ENCODE data around the gene ECE2.
A peak's percentile ranks its signal among the peaks of the same experiment; 100 is the strongest.

Gene ECE2

DNA sequence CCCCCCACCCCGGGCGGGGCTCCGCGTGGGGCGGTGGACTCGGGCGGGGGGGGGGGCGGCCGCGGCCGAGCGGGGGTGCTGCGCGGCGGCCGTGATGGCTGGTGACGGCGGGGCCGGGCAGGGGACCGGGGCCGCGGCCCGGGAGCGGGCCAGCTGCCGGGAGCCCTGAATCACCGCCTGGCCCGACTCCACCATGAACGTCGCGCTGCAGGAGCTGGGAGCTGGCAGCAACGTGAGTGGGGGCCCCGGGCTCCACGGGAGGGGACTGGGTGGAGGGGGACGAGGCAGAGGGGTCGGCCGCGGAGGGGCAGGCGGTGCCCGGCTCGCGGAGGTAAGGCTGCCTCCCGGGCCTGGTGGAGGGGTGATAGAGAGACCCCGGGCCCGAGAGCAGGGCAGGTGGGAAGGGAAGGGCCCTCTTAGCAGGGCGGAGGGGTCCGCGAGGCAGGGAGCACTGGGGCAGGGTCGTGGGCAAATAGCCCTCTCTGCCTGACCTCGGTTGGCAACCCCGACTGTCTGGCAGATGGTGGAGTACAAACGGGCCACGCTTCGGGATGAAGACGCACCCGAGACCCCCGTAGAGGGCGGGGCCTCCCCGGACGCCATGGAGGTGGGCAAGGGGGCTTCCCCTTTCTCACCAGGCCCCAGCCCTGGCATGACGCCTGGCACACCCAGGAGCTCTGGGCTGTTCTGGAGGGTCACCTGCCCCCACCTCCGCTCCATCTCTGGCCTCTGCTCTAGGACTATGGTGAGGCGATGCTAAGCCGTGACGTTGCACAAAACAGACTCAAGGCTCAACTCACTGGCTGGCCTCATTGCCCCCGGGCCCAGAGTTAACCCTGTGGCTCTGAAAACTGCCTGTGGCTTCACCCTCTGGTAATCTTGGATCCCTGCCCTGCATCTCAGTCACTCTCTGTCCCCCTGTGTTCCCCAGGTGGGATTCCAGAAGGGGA lies at the start of gene ECE2:
Gene ECE2, plus strand, starts transcription at position 62 of the 950 bp plus-strand sequence. Its CDS starts 132 bp downstream, at position 194.
- Histone ChIP-seq H3K4me1 (ENCODE audit: control insufficient read depth, insufficient read depth, low read length) (no peaks in the 10 kb centered on the region), H3K4me3 (ENCODE audit: low read length) (no peak within 1 kb of the TSS), H3K9me3 (ENCODE audit: control insufficient read depth, low read length) (peaks cover 3% of the 10 kb centered on the region), H3K36me3 (ENCODE audit: control insufficient read depth, insufficient read depth, low read length, severe bottlenecking) (no peaks in the 10 kb centered on the region), H3K27me3 (replicated peaks; ENCODE audit: control insufficient read depth, insufficient read depth, low read length) (peaks cover 49% of the 10 kb centered on the region), H3K9ac (ENCODE audit: low read length) (no peak within 1 kb of the TSS)
- DNase-seq (ENCODE audit: low read depth), result peak; percentile 59

DNA sequence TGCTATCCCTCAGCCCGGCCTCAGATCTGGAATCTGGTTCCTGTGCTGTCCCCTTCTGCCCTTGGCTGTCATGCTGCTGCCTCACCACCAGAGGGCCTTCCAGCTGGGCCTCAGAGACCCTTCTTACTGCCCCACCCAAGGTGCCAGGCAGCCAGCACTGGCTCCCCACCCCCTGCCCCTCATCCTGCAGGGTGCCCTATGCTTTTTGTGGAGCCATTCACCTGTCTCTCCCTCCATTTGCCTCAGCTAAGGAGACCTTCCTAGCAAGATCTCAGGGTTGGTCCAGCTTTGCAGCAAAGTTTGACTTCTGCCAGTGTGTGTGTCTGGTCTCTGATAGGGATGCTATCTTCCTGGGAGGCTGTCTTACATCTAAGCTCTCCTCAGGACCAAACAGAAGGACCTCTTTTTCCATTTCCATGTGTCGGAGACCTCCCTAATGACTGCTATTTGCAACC lies 48.3 kb upstream of the ECE2 start:
- H3K4me3 ChIP-seq (ENCODE audit: low read length), result no peak overlapping the region
- H3K36me3 ChIP-seq (ENCODE audit: control insufficient read depth, insufficient read depth, low read length, severe bottlenecking), result no peaks in the 10 kb centered on the region
- H3K9ac ChIP-seq (ENCODE audit: low read length), result no peak overlapping the region
- DNase-seq (ENCODE audit: low read depth), result peak; percentile 55
- H3K27me3 ChIP-seq (replicated peaks; ENCODE audit: control insufficient read depth, insufficient read depth, low read length), result peaks cover 40% of the 10 kb centered on the region
- H3K4me1 ChIP-seq (ENCODE audit: control insufficient read depth, insufficient read depth, low read length), result peaks cover 4% of the 10 kb centered on the region
- H3K9me3 ChIP-seq (ENCODE audit: control insufficient read depth, low read length), result no peaks in the 10 kb centered on the region

DNA sequence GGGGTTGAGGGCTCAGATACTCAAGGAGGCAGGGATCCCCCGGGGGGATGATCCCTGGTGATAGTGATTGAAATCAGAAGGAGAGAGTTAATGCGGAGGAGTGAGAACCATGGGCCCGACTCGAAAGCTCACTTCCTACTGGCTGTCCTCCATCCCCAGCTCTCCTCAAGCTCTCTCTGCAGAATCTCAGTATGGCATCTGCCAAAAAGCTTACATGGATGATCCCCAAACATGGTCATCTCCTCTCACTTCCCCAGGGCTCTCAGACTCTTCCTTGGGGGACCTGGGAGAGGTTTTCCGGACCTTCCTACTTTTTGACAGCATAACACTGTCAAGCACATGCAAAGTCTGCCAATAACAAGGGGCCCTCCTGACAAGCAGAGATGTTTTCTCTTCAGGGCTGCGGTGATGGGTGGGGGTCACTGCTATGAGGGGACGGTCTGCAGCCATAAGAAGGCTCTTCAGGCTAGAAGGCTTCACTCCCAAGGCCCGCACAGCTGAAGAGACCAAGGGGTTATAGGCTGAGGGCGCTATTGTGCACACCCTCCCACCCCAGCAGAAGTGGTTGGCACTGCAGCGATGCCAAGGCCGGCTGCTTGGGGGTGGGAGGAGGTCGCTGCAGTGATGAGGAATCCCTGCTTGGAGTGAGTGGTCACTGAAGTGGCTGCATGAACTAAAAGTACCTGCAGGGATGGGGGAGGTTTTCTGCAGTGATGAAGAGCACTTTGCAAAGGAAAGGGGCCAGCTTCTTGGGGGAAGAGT lies 47.3 kb upstream of the ECE2 start:
- Histone ChIP-seq H3K27me3 (replicated peaks; ENCODE audit: control insufficient read depth, insufficient read depth, low read length) (peaks cover 45% of the 10 kb centered on the region), H3K4me3 (ENCODE audit: low read length) (no peak overlapping the region), H3K9me3 (ENCODE audit: control insufficient read depth, low read length) (no peaks in the 10 kb centered on the region), H3K9ac (ENCODE audit: low read length) (no peak overlapping the region), H3K4me1 (ENCODE audit: control insufficient read depth, insufficient read depth, low read length) (peaks cover 4% of the 10 kb centered on the region), H3K36me3 (ENCODE audit: control insufficient read depth, insufficient read depth, low read length, severe bottlenecking) (no peaks in the 10 kb centered on the region)
- DNase-seq (ENCODE audit: low read depth), result no peak

- peak; percentile 67 for DNase-seq (ENCODE audit: low read depth)
- Histone ChIP-seq H3K27me3 (replicated peaks; ENCODE audit: control insufficient read depth, insufficient read depth, low read length) (peaks cover 45% of the 10 kb centered on the region), H3K4me3 (ENCODE audit: low read length) (peak within 1 kb of the TSS; percentile 64)
Observed at GRCh38 chr3:184229394-184230080, 46.3 kb upstream of the ECE2 start, which contains the start of gene VWA5B2. Gene VWA5B2 (plus strand): TSS chr3:184229585. CDS start chr3:184230529, 944 bp downstream.

DNA sequence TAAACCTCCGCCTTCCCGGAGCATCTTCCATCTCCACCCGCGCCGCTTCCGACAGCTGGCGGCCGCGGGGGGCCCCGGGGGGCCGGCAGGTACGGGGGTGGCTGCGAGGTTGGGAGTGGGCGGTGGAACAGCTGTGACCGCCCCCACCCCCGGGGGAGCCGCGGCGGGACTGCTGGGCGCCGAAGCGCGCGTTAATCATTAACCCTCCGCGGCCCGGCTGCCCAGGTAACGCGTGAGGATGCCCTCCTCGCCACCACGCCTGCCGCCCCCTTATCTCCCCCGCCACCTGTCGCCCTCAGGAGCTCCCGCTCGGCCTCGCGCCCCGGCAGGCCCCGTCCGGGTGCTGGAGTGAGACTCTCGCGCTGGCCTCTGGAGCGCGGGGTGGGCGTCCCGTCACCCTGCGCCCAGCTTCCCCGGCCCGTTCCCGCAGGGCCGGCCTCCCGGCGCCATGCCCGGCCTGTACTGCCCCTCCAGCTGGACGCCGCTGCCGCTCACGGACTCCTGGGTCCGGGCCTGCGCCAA lies 45.7 kb upstream of the ECE2 start:
- no peaks in the 10 kb centered on the region for H3K9me3 ChIP-seq (ENCODE audit: control insufficient read depth, low read length)
- H3K4me1 ChIP-seq (ENCODE audit: control insufficient read depth, insufficient read depth, low read length), result peaks cover 4% of the 10 kb centered on the region
- peak; percentile 31 for DNase-seq (ENCODE audit: low read depth)
- H3K36me3 ChIP-seq (ENCODE audit: control insufficient read depth, insufficient read depth, low read length, severe bottlenecking), result no peaks in the 10 kb centered on the region
- H3K9ac ChIP-seq (ENCODE audit: low read length), result no peak overlapping the region
- H3K27me3 ChIP-seq (replicated peaks; ENCODE audit: control insufficient read depth, insufficient read depth, low read length), result peaks cover 44% of the 10 kb centered on the region
- no peak overlapping the region for H3K4me3 ChIP-seq (ENCODE audit: low read length)

More at GRCh38 chr3:184229394-184230080, 46.3 kb upstream of the ECE2 start, which contains the start of gene VWA5B2:
- Histone ChIP-seq H3K4me1 (ENCODE audit: control insufficient read depth, insufficient read depth, low read length) (peaks cover 4% of the 10 kb centered on the region), H3K36me3 (ENCODE audit: control insufficient read depth, insufficient read depth, low read length, severe bottlenecking) (no peaks in the 10 kb centered on the region), H3K9me3 (ENCODE audit: control insufficient read depth, low read length) (no peaks in the 10 kb centered on the region), H3K9ac (ENCODE audit: low read length) (no peak within 1 kb of the TSS)

DNA sequence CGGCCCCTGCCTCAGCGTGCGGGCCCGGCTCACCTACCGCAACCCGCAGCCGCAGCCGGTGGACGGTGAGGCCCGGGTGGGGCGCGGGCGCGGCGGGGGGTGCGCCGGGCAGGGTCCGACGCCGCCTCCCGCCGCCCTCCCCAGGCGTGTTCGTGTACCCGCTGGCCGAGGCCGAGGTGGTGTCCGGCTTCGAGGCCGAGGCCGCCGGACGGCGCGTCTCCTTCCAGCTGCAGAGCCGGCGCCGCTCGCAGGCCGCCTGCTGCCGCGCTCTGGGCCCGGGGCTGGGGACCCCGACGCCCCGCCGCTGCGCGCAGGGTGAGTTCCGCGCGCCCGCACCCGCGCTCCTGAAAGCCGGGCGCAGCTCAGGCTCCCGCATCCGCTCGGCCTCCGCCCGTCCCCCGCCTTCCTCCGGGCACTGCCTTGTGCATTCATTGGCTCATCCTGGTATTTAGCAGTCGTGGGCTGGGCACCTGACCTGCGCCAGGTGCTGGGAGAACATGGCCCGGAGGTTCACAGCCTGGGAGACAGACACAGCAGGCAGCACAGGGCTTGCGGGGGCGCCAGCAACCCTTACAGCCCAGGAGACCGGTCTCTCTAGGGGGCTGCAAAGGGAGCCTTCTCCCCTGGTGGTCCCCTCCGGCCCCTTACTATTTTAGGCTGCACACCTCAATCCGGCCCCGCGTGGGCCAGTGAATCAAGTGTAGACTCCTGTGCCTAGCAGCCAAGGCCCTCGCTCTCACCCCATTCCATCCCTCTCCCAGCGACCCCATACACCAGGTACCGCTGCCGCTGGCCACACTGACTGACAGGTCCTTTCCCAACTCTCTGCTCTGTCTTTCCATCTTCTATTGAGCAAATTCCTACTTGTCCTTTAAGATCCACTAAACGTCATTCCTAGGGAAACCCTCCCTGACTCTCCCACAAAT lies 45.0 kb upstream of the ECE2 start:
- H3K4me3 ChIP-seq (ENCODE audit: low read length), result no peak overlapping the region
- H3K4me1 ChIP-seq (ENCODE audit: control insufficient read depth, insufficient read depth, low read length), result peaks cover 4% of the 10 kb centered on the region
- DNase-seq (ENCODE audit: low read depth), result peak; percentile 14
- peaks cover 43% of the 10 kb centered on the region for H3K27me3 ChIP-seq (replicated peaks; ENCODE audit: control insufficient read depth, insufficient read depth, low read length)
- H3K36me3 ChIP-seq (ENCODE audit: control insufficient read depth, insufficient read depth, low read length, severe bottlenecking), result no peaks in the 10 kb centered on the region
- no peak overlapping the region for H3K9ac ChIP-seq (ENCODE audit: low read length)
- no peaks in the 10 kb centered on the region for H3K9me3 ChIP-seq (ENCODE audit: control insufficient read depth, low read length)

DNA sequence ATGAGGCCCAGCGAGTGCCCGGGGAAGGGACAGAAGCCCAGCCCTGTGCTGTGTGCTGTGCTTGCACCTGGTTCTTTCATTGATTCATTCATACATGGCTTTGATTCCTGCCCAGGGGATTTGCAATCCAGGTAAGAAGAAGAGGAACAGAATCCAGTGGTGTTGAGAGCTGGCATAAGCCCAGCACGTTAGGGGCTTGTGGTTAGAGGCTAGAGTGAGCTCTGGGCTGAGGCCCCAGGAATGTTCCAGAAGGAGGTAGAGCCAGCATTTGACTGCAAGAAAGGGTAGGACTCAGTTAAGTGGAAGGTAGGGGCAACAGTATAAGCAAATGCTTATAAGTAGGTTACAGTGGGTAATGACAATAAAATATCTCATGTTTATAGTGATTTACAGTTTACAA lies 44.2 kb upstream of the ECE2 start:
- H3K9me3 ChIP-seq (ENCODE audit: control insufficient read depth, low read length), result no peaks in the 10 kb centered on the region
- peaks cover 4% of the 10 kb centered on the region for H3K4me1 ChIP-seq (ENCODE audit: control insufficient read depth, insufficient read depth, low read length)
- no peak overlapping the region for H3K9ac ChIP-seq (ENCODE audit: low read length)
- DNase-seq (ENCODE audit: low read depth), result no peak
- no peaks in the 10 kb centered on the region for H3K36me3 ChIP-seq (ENCODE audit: control insufficient read depth, insufficient read depth, low read length, severe bottlenecking)
- peaks cover 50% of the 10 kb centered on the region for H3K27me3 ChIP-seq (replicated peaks; ENCODE audit: control insufficient read depth, insufficient read depth, low read length)
- no peak overlapping the region for H3K4me3 ChIP-seq (ENCODE audit: low read length)

DNA sequence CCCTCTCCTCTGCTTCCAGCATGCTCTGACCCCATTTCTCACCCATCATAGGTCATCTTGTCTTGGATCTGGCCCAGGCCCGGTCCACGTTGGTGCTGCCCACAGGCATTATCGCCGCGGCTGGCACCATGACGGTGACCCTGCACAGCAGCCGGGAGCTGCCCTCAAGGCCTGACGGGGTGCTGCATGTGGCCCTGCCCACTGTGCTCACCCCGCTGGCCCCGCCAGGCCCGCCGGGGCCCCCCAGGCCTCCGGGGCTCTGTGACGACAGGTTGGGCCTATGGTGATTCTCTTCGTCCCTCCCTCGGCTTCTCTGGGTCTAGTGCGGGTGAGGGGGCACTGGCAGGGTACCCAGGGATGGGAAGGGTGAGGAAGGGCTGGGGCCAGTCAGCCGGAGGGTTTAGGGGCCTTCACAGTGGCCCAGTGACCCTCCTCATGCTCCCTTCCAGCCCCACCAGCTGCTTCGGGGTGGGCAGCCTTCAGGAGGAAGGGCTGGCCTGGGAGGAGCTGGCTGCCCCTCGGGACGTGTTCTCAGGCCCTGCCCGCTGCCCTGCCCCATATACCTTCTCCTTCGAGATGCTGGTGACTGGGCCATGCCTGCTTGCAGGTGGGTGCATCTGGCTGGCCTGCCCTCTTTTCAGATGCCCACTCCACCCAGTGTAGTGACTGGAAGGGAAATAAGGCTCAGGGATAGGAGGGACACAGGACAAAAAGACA lies 42.5 kb upstream of the ECE2 start:
- DNase-seq (ENCODE audit: low read depth), result no peak
- Histone ChIP-seq H3K4me1 (ENCODE audit: control insufficient read depth, insufficient read depth, low read length) (peaks cover 4% of the 10 kb centered on the region), H3K4me3 (ENCODE audit: low read length) (no peak overlapping the region), H3K27me3 (replicated peaks; ENCODE audit: control insufficient read depth, insufficient read depth, low read length) (peaks cover 52% of the 10 kb centered on the region), H3K9ac (ENCODE audit: low read length) (no peak overlapping the region), H3K36me3 (ENCODE audit: control insufficient read depth, insufficient read depth, low read length, severe bottlenecking) (no peaks in the 10 kb centered on the region), H3K9me3 (ENCODE audit: control insufficient read depth, low read length) (no peaks in the 10 kb centered on the region)

DNA sequence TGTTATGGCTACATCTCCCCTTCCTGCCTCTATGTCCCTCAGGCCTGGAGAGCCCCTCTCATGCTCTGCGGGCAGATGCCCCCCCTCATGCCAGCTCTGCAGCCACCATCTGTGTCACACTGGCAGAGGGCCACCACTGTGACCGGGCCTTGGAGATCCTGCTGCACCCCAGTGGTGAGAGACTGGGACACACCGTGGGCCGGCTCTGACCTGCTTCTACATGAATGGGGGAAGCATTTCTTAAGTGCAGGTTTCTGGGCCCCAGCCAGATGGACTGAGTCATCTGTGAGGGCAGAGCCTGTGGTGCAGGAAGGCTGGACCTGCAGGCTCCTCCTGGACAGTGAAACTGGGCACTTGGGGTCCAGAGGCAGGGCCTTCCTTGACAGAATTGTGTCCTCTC lies 41.6 kb upstream of the ECE2 start:
- H3K4me1 ChIP-seq (ENCODE audit: control insufficient read depth, insufficient read depth, low read length), result peaks cover 4% of the 10 kb centered on the region
- DNase-seq (ENCODE audit: low read depth), result peak; percentile 56
- no peaks in the 10 kb centered on the region for H3K36me3 ChIP-seq (ENCODE audit: control insufficient read depth, insufficient read depth, low read length, severe bottlenecking)
- no peak overlapping the region for H3K9ac ChIP-seq (ENCODE audit: low read length)
- H3K27me3 ChIP-seq (replicated peaks; ENCODE audit: control insufficient read depth, insufficient read depth, low read length), result peaks cover 55% of the 10 kb centered on the region
- H3K4me3 ChIP-seq (ENCODE audit: low read length), result no peak overlapping the region
- H3K9me3 ChIP-seq (ENCODE audit: control insufficient read depth, low read length), result no peaks in the 10 kb centered on the region
